Activated CD4-positive, alpha-beta T cell treated with anti-CD3 and anti-CD28 coated beads for 48 hours (primary cell): ENCODE results near the gene ZNF217.
"Not testable (repeated sequence)": the region's sequence is repeated elsewhere in the genome, so short reads cannot be mapped to it uniquely, and the experiment has no call there.

Experiments used
- DNase-seq: peaks from one replicate; pipeline ENCODE4 v3.0.0-alpha.2; 2020

ZNF217 gene

GRCh38 chr20:53581444-53582250 lies 12.0 kb downstream of the ZNF217 start:
- DNase-seq = peak; percentile 34

- no peak for DNase-seq
Observed at GRCh38 chr20:53580376-53581111, 13.1 kb downstream of the ZNF217 start.

DNA sequence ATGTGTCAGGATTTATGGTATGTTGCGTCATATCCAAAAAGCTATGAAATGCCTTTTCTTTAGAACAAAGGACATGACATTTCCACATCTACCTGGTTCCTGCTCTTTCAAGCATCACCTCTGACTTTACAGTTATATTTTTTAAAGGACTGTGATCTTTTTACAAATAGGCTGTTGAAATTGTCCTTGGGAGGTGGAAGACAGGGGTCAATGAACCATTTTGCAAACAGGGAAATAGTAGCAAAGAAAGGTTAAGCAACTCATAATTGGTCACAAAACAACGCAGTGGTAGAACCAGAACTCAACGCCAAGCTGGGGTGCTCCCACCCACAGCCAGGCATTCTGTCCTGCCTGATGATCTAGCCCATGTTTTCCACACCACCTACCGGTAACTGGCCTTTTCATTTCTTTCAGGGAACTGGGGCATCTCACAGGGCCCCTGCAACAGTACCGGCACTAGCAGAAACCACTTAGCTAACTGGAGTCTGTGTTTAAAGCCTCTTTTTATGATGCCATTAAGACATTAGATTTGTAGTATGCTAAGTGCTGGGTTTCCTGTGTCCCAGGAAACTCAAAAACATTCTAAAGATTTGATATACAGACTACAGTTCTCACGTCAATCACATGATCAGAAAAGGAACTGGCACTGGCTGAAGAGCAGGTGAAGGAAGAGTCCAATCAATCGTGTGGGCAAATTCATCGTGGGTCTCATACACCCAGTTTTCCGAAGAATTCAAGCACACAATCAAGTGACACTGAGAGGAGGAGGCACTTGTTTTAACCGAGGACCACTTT lies 13.9 kb downstream of the ZNF217 start:
- DNase-seq = peak; percentile 48

GRCh38 chr20:53579266-53579580 lies 14.4 kb downstream of the ZNF217 start:
- DNase-seq = no peak

DNA sequence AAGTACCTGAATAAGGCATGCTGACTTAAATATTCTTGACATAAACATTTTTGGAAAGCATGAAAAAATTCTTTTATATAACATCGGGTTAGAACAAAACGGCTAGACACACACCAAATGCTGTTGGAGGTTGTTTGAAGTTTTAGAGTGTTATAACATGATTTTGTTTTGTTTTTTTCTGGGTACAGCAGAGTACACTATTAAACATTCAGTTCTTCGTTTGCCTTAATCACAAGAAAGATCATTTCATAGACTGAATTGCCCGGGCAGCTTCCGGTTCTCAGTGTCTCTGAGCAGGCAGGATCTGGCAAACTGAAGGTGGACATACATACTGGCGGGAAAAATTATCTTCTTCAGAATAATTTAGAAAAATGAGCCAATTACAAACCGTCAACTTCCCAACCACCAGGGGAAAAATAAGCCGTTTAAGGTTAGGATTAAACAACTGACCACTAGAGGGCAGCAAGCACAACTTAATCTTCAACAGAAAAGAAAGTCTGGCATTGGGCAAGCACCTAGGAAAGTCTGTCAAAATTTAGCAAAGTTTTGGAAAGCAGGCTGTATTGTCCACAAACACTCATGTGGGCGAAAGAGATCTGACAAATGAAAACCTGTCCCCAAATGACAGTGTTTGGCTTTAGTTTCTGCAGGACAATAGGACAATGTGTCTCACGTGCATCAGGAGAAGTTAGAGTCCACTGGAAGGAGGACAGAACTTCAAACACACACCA lies 15.0 kb downstream of the ZNF217 start:
- DNase-seq = peak; percentile 61

- DNase-seq = no peak
Observed at GRCh38 chr20:53576586-53577318, 16.9 kb downstream of the ZNF217 start.

- no peak for DNase-seq
Observed at GRCh38 chr20:53576195-53576580, 17.5 kb downstream of the ZNF217 start.

GRCh38 chr20:53575481-53576194 lies 18.0 kb downstream of the ZNF217 start:
- no peak for DNase-seq

DNA sequence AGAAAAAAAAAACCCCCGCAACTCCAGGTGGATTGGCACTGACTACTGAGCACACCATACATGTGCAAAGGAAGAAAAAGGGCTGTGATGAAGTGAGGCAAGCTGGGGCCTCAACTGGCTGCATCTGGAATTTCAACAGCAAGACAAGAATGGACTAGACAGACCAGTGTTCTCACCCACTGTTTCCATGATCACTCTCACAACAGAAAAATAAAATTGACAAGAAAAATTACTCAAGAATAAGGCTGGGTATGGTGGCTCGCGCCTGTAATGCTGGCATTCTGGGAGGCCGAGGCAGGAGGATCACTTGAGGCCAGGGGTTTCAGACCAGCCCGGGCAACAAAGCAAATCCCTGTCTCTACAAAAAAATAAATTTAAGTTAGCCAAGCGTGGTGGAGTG lies 18.8 kb downstream of the ZNF217 start:
- no peak for DNase-seq

GRCh38 chr20:53574259-53574789 lies 19.3 kb downstream of the ZNF217 start:
- DNase-seq = no peak

DNA sequence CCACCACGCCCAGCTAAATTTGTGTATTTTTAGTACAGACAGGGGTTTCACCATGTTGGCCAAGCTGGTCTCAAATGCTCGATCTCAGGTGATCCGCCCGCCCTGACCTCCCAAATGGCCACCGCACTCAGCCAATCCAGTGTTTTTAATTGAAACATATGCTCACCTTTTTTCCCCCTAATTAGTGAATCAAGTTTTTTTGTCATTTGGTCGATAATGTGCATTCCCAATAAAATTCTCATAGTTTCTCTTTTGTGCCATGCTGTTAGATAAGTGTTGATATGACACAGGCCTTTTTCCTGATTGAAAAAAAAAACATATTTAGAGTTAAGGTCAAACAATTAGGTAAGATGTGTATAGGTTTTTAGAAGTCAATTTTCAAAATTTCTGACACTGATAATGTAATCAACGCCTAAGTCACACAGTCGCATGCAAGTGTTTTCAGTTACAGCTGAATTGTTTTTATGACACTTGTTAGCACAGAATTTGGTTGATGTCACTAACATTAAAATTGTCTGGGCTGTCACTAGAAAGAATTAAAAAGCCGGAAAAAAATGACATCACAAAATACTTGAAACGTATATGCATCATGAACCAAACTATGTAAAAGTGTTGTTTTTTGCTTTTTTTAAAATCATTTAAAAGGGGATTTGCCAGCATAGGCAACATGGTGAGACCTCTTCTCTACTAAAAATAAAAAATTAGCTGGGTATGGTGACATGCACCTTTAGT lies 21.9 kb downstream of the ZNF217 start:
- no peak for DNase-seq

GRCh38 chr20:53570446-53571276 lies 23.0 kb downstream of the ZNF217 start:
- no peak for DNase-seq

DNA sequence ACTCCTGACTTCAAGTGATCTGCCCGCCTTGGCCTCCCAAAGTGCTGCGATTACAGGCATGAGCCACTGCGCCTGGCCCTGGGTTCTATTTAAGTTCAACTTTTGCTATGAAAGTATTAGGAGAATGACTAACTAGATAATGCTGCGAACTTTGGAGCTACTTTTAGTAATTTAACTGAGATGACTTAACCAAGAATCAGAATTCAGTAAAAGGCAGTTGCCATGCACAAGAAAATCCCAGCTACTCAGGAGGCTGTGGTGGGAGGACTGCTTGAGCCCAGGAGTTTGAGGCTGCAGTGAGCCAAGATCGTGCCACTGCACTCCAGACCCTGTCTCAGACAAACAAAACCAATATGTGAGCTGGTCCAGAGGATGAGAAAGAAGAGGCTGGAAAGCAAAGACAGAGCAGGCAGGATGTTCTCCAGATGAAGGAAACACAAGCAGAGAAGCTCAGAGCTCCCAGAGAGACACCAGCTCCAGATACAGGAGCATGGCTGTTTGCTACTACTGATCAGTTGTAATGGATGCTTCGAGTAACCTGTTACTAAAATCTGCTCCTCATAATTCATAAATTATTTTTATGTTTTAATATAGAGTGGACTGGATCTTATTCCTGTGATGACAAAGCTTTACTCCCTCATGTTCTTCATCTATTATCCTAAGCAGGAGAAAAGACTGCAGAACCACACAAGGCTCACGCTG lies 23.9 kb downstream of the ZNF217 start:
- no peak for DNase-seq

DNA sequence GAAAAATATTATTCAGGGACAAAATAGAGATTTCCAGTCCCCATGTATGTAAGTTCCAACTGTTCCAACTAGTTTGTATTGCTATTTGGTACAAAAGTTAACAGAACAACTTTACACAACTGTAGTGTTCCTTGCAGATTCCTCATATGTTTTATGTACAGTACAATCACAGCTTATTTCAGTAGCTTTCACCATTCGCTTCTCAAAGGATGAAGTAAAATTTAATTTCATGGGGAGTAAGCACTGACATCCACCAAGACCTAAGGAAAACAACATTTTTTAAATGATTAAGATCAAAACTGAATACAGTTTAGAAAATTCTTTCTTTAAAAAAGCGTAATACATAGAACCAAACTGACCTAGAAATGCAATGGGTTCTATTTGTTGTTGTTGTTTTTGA lies 24.6 kb downstream of the ZNF217 start:
- DNase-seq = no peak

DNA sequence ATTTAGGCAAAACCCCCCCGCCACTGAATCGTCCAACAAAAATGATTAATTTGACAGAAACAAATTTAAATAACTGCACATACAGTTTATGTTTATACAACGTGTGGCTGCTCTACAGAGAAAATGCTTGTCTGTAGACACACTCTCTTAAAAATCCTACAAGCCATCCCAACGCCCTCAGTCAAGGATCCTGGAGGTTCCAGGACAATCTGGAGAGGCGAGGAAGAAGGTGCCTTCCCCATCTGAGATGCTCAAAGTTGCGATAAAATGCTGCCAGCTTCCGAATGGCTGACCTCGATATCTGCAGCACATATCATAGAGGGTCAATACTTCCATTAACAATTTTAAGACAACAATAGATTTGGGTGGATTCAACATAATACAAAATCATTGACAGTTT lies 25.3 kb downstream of the ZNF217 start:
- DNase-seq = no peak

DNA sequence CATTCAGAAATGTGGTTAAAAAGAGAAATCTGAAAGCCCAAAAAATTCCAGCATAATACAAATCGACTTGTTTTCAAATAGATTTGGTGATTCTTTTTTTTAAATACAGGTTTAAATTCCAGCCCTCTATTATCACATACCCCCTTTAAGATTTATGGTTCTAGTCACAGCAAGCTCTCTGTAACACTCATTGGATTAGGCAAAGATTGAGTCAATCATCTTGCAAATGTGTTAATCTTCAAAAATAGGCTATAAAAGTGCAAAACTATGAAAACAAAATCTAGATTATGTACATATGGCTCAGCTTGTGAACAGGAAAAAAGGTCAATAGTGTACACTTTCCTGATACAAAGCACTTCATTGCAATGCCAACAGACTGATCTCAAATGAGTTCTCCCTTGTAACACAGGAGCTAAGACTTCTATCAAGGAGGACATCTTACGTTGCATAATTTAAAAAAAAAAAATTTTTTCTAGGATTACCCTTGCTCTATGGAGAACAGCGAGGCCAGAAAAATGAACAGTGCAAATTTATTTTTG lies 26.2 kb downstream of the ZNF217 start:
- no peak for DNase-seq

- DNase-seq = not testable (repeated sequence)
Observed at GRCh38 chr20:53566623-53567022, 27.0 kb downstream of the ZNF217 start.

DNA sequence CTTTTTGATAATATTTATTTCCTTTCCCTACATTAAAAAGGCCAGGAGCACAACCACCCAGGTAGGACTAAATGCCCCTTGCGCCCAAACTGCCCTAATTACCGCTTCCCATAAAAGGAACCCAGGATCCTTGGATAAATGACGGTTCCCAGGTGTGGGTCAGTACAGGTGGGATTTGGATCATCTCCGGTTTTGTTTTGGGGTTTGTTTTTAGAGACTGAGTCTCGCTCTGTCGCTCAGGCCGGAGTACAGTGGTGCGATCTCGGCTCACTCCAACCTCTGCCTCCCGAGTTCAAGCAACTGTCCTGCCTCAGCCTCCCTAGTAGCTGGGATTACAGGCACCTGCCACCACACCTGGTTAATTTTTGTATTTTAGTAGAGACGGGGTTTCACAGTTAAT lies 28.4 kb downstream of the ZNF217 start:
- no peak for DNase-seq
